Esophagus muscularis mucosa (tissue), 4 donors: ENCODE data around the gene CIC. TPM values are rescaled to one million over a fixed set of nuclear protein-coding genes. Genes with fewer than 3 reads are reported as not detected.

ENCODE experiments used
- DNase-seq: peaks from one replicate; pipeline ENCODE4 v3.0.0-alpha.2; 2017; ENCODE audit errors: extremely low spot score
- H3K27ac ChIP-seq, 4 donors: fragments of 200-600 bp; sonication (generic); replicated peaks in 1 of 4; 1 replicate in 3 of 4; 2 replicates in 1 of 4; pipeline ENCODE4 v1.5.1; 2016 to 2019; ENCODE audit warnings: mild to moderate bottlenecking in 1 of 4
- H3K27me3 ChIP-seq, 4 donors: fragments of 200-600 bp; sonication (generic); one replicate each; pipeline versions ENCODE4 v1.5.1 to v1.6.0; 2016 to 2019
- H3K36me3 ChIP-seq, 4 donors: fragments of 200-600 bp; sonication (generic); one replicate each; pipeline ENCODE4 v1.5.1; 2016 to 2019
- H3K4me1 ChIP-seq, 4 donors: fragments of 200-600 bp; sonication (generic); one replicate each; pipeline ENCODE4 v1.5.1; 2016 to 2019
- H3K4me3 ChIP-seq, 4 donors: fragments of 200-600 bp; sonication (generic); 1 replicate in 2 of 4; 2 replicates in 2 of 4; pipeline ENCODE4 v1.5.1; 2016 to 2019; ENCODE audit warnings: mild to moderate bottlenecking in 4 of 4, moderate library complexity in 1 of 4
- H3K9me3 ChIP-seq, 4 donors: fragments of 200-600 bp; sonication (generic); 1 replicate in 3 of 4; 2 replicates in 1 of 4; pipeline ENCODE4 v1.5.1; 2016 to 2019
- EP300 ChIP-seq: sonication (generic); formaldehyde crosslinking; IDR thresholded peaks from one replicate; pipeline ENCODE4 v1.6.1; 2017; ENCODE audit warnings: antibody characterized with exemption
- POLR2A ChIP-seq: fragments of 450-650 bp; IDR thresholded peaks from one replicate; pipeline ENCODE4 v1.6.1; 2017; ENCODE audit warnings: antibody characterized with exemption, moderate library complexity, mild to moderate bottlenecking, low read depth
- POLR2AphosphoS5 ChIP-seq, 2 donors: sonication (generic); formaldehyde crosslinking; IDR thresholded peaks; one replicate each; pipeline ENCODE4 v1.6.1; 2017; ENCODE audit warnings: antibody characterized with exemption in 2 of 2
- WGBS: methylation state at CpG from one replicate; pipeline ENCODE4 v1.1.5; 2018; 5-methylcytosine and 5-hydroxymethylcytosine counted together
- intact Hi-C: fragments of 100-400 bp; cut with DNase I; formaldehyde crosslinking; loops from one replicate; pipeline ENCODE4 v1.15.1; 2023
- total RNA-seq, 4 donors: library from RNA; depleted of rRNA; stranded (reverse); fragments of >200 nt; gene quantifications; one replicate each; pipeline versions ENCODE4 v1.1.0 to v1.2.1, GENCODE V29; 2016
- TF ChIP-seq, protein P1 (sequence below), 3 experiments: fragments of 200-600 bp in 2 of 3; fragments of 450-650 bp in 1 of 3; sonication (generic) in 2 of 3; IDR thresholded peaks; one replicate each; pipeline ENCODE4 v1.5.1; 2017 to 2019; ENCODE audit warnings: antibody characterized with exemption in 3 of 3, mild to moderate bottlenecking in 2 of 3, moderate library complexity in 1 of 3

The CIC gene
- total RNA-seq, 4 donors from 2014 or later = 37.8 to 74.2 (median 56.3) TPM

DNA sequence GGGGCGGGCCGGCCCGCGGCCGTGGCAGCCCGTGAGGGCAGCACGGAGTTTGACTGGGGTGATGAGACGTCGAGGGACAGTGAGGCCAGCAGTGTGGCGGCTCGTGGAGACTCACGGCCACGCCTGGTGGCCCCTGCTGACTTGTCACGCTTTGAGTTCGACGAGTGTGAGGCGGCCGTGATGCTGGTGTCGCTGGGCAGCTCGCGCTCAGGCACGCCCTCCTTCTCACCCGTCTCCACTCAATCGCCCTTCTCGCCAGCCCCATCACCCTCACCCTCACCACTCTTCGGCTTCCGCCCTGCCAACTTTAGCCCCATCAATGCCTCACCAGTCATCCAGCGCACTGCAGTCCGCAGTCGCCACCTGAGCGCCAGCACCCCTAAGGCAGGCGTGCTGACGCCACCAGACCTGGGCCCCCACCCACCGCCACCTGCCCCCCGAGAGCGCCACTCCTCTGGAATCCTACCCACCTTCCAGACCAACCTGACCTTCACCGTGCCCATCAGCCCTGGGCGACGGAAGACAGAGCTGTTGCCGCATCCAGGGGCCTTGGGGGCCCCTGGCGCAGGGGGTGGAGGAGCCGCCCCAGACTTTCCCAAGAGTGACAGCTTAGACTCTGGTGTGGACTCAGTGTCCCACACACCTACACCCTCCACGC is 4.5 kb downstream of the CIC start:
- H3K4me1 ChIP-seq = peaks cover 53 to 85% (median 81%) of the 10 kb centered on the region in 4 donors
- H3K4me3 ChIP-seq = no peak overlapping the region
- H3K9me3 ChIP-seq = no peaks in the 10 kb centered on the region
- DNase-seq = no peak
- H3K27ac ChIP-seq = no peak overlapping the region
- H3K36me3 ChIP-seq = peaks cover 21 to 54% (median 38%) of the 10 kb centered on the region in 4 donors
- H3K27me3 ChIP-seq = no peaks in the 10 kb centered on the region
- TF ChIP-seq, protein P1, sequence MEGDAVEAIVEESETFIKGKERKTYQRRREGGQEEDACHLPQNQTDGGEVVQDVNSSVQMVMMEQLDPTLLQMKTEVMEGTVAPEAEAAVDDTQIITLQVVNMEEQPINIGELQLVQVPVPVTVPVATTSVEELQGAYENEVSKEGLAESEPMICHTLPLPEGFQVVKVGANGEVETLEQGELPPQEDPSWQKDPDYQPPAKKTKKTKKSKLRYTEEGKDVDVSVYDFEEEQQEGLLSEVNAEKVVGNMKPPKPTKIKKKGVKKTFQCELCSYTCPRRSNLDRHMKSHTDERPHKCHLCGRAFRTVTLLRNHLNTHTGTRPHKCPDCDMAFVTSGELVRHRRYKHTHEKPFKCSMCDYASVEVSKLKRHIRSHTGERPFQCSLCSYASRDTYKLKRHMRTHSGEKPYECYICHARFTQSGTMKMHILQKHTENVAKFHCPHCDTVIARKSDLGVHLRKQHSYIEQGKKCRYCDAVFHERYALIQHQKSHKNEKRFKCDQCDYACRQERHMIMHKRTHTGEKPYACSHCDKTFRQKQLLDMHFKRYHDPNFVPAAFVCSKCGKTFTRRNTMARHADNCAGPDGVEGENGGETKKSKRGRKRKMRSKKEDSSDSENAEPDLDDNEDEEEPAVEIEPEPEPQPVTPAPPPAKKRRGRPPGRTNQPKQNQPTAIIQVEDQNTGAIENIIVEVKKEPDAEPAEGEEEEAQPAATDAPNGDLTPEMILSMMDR (IDR thresholded peaks at IDR 0.05) = no peak
- TF ChIP-seq POLR2AphosphoS5 (IDR thresholded peaks at IDR 0.05) (no peak), POLR2A (no peak), EP300 (no peak)
- WGBS = 92% methylated on average over 41 of the region's 43 CpGs
- intact Hi-C loops = no loop called here

DNA sequence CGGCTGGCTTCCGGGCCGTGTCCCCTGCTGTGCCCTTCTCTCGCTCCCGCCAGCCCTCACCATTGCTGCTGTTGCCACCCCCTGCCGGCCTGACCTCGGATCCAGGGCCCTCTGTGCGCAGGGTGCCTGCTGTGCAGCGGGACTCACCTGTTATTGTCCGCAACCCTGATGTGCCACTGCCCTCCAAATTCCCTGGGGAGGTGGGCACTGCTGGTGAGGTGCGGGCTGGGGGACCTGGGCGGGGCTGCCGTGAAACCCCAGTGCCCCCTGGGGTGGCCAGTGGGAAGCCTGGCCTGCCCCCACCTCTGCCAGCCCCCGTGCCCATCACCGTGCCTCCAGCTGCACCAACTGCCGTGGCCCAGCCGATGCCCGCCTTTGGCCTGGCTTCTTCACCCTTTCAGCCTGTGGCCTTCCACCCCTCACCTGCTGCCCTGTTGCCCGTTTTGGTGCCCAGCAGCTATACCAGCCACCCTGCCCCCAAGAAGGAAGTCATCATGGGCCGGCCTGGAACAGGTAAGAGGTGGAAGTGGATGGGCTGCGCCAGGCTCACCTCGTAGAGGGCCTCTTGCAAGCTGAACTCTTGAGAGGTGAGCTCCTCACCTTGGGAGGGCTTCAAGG is 5.1 kb downstream of the CIC start:
- H3K4me3 ChIP-seq = no peak overlapping the region
- H3K27me3 ChIP-seq = no peaks in the 10 kb centered on the region
- no peaks in the 10 kb centered on the region for H3K9me3 ChIP-seq
- H3K36me3 ChIP-seq = peaks cover 21 to 54% (median 38%) of the 10 kb centered on the region in 4 donors
- WGBS = 88% methylated on average over 13 of the region's 22 CpGs
- no peak for DNase-seq
- peak overlapping the region in 1 of 4 donors; percentile 19 for H3K27ac ChIP-seq
- peaks cover 59 to 91% (median 87%) of the 10 kb centered on the region in 4 donors for H3K4me1 ChIP-seq
- TF ChIP-seq EP300 (no peak), POLR2AphosphoS5 (IDR thresholded peaks at IDR 0.05) (no peak), POLR2A (no peak)
- TF ChIP-seq, protein P1 (IDR thresholded peaks at IDR 0.05) = no peak
- intact Hi-C loops = no loop called here

DNA sequence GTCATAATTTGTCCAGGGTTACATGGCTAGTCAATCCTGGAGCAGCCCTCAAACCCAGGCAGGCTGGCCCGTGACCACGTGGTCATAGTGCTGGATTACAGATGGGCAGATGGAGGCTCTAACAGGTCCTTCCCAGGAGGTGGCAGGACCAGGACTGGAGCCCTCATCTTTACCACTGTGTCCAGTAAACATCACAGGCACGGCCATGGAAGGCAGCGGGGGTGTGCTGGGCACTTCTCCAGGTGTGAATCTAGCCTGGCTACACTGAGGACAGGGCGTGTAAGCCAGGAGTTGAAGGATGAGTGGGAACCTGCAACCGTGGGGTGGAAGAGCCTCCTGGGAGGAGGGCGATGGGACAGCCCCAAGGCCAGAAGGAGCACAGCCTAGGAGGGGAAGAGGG is 6.1 kb downstream of the CIC start:
- Histone ChIP-seq H3K27me3 (no peaks in the 10 kb centered on the region), H3K4me3 (no peak overlapping the region), H3K36me3 (peaks cover 21 to 54% (median 38%) of the 10 kb centered on the region in 4 donors), H3K9me3 (no peaks in the 10 kb centered on the region), H3K27ac (peak overlapping the region; percentile 19 to 99 (median 62)), H3K4me1 (peaks cover 63 to 94% (median 88%) of the 10 kb centered on the region in 4 donors)
- TF ChIP-seq POLR2A = no peak
- TF ChIP-seq EP300 = no peak
- no peak for TF ChIP-seq POLR2AphosphoS5 (IDR thresholded peaks at IDR 0.05)
- TF ChIP-seq, protein P1 (IDR thresholded peaks at IDR 0.05) = no peak
- DNase-seq = no peak
- intact Hi-C loops = no loop called here
- 38% methylated on average over 6 of the region's 7 CpGs for WGBS

DNA sequence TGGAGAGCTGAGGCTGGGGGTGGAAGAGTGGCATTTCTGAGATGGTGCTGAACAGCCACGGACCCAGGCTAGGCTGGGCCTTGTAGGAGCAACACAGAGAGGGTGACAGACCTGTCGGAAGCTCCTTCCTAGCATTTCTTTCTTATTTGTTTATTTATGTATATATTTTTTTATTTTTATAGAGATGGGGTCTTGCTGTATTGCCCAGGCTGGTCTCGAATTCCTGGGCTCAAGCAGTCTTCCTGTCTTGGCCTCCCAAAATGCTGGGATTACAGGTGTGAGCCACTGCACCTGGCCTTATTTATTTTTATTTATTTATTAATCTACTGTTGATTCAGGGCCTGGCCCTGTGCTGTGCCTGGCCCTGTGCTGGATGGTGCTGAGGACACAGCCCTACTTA is 6.5 kb downstream of the CIC start:
- no peaks in the 10 kb centered on the region for H3K9me3 ChIP-seq
- H3K27ac ChIP-seq = peak overlapping the region; percentile 19 to 99 (median 62)
- 85% methylated on average over 3 of the region's 3 CpGs for WGBS
- DNase-seq = no peak
- intact Hi-C loops = no loop called here
- H3K4me3 ChIP-seq = no peak overlapping the region
- H3K27me3 ChIP-seq = no peaks in the 10 kb centered on the region
- H3K4me1 ChIP-seq = peaks cover 59 to 94% (median 86%) of the 10 kb centered on the region in 4 donors
- TF ChIP-seq POLR2A (no peak), EP300 (no peak), POLR2AphosphoS5 (IDR thresholded peaks at IDR 0.05) (no peak)
- TF ChIP-seq, protein P1 (IDR thresholded peaks at IDR 0.05) = no peak
- H3K36me3 ChIP-seq = peaks cover 21 to 54% (median 38%) of the 10 kb centered on the region in 4 donors
